K562 (cell line): Measurements from ENCODE around the gene CDK14. TPM values are rescaled to one million over a fixed set of nuclear protein-coding genes. Genes with fewer than 3 reads are reported as not detected.

Experiments used
- ATAC-seq: fragments of 200-7000 bp; cut with Tn5 transposase; 3 replicates; pipeline ENCODE4 v1.9.1; 2020; ENCODE audit warnings: moderate library complexity
- BruUV-seq: library from RNA; stranded (reverse); fragments of 400-500 nt; replicated peaks from 2 replicates; lab custom pipeline; 2021; lab: Mats Ljungman, UMichigan
- CTCF ChIA-PET: fragments of 300-600 bp; formaldehyde crosslinking; extraction: SDS; loops from one replicate; lab custom pipeline; 2021; ENCODE audit warnings: low intra/inter-chr PET ratio; lab: Yijun Ruan, JAX
- POLR2A ChIA-PET: fragments of 300-600, 350-650 bp; sonication (Branson Sonifier 250); formaldehyde crosslinking; extraction: SDS; loops from one replicate; lab custom pipeline; 2021; ENCODE audit warnings: antibody characterized with exemption, inconsistent platforms; lab: Yijun Ruan, JAX
- DNase-seq, 4 experiments: peaks; one replicate each; pipeline versions ENCODE4 v3.0.0 to v3.0.0-alpha.2; 2011 to 2018; ENCODE audit warnings: low spot score in 3 of 4, mixed read lengths in 3 of 4; ENCODE audit errors: extremely low read depth in 1 of 4
- FAIRE-seq: peaks from 2 replicates; lab custom pipeline; 2011; peaks lifted over from hg19 to GRCh38; lab: Jason Lieb, UNC
- H2AFZ ChIP-seq: 2 replicates; pipeline ENCODE4 v1.6.0; 2011; ENCODE audit warnings: low read depth, low read length, control low read depth, inconsistent platforms
- H3K27ac ChIP-seq: fragments of 200-600 bp; 3 replicates; pipeline ENCODE4 v1.8.0; 2011; ENCODE audit warnings: low read depth, mild to moderate bottlenecking, control low read depth, inconsistent platforms, low read length, moderate library complexity, mixed read lengths; ENCODE audit errors: extremely low read depth
- H3K27me3 ChIP-seq, 2 experiments: fragments of 300-600 bp in 1 of 2; 2 replicates in 1 of 2; 3 replicates in 1 of 2; pipeline versions ENCODE4 v1.6.0 to v1.8.0; 2011; ENCODE audit warnings: inconsistent platforms in 2 of 2, low read length in 2 of 2, mild to moderate bottlenecking in 1 of 2, mixed read lengths in 1 of 2, moderate library complexity in 1 of 2; ENCODE audit not compliant: control insufficient read depth in 2 of 2, insufficient read depth in 2 of 2
- H3K36me3 ChIP-seq: fragments of 300-600 bp; 3 replicates; pipeline ENCODE4 v1.8.0; 2011; ENCODE audit warnings: mild to moderate bottlenecking, low read length, inconsistent platforms; ENCODE audit not compliant: control insufficient read depth, insufficient read depth
- H3K4me1 ChIP-seq, 2 experiments: fragments of 200-600 bp in 1 of 2; replicated peaks in 1 of 2; 2 replicates in 1 of 2; 3 replicates in 1 of 2; pipeline versions ENCODE4 v1.5.1 to v1.8.0; 2011; ENCODE audit warnings: inconsistent platforms in 2 of 2, low read length in 2 of 2, mild to moderate bottlenecking in 1 of 2, mixed read lengths in 1 of 2, moderate library complexity in 1 of 2; ENCODE audit not compliant: control insufficient read depth in 2 of 2, insufficient read depth in 2 of 2
- H3K4me2 ChIP-seq: 2 replicates; pipeline ENCODE4 v1.6.1; 2011; ENCODE audit warnings: low read length, control low read depth, inconsistent platforms, mixed read lengths; ENCODE audit not compliant: insufficient read depth
- H3K4me3 ChIP-seq: fragments of 200-600 bp; sonication (generic), shearing (Covaris generic); 2 replicates; pipeline ENCODE4 v1.5.1; 2016; ENCODE audit warnings: control low read depth, inconsistent platforms
- H3K79me2 ChIP-seq: fragments of 200-600 bp; 3 replicates; pipeline ENCODE4 v1.8.0; 2011; ENCODE audit warnings: low read length, inconsistent platforms; ENCODE audit not compliant: control insufficient read depth, insufficient read depth
- H3K9ac ChIP-seq, 2 experiments: 2 replicates each; pipeline versions ENCODE4 v1.6.0 to v1.6.1; 2011; ENCODE audit warnings: low read depth in 2 of 2, low read length in 2 of 2, control low read depth in 1 of 2, inconsistent platforms in 1 of 2, mild to moderate bottlenecking in 1 of 2, mixed read lengths in 1 of 2; ENCODE audit not compliant: insufficient read depth in 1 of 2
- H3K9me1 ChIP-seq: one replicate; pipeline ENCODE4 v1.6.0; 2011; ENCODE audit warnings: inconsistent platforms, mild to moderate bottlenecking, low read length, moderate library complexity; ENCODE audit not compliant: control insufficient read depth, insufficient read depth
- H3K9me3 ChIP-seq: replicated peaks from 2 replicates; pipeline ENCODE4 v1.5.1; 2011; ENCODE audit warnings: low read depth, low read length, inconsistent platforms; ENCODE audit not compliant: control insufficient read depth, insufficient read depth
- H4K20me1 ChIP-seq: replicated peaks from 2 replicates; pipeline ENCODE4 v1.6.1; 2011; ENCODE audit warnings: low read length, inconsistent platforms, mixed read lengths; ENCODE audit not compliant: control insufficient read depth, insufficient read depth
- CBX2 ChIP-seq: fragments of 200-600 bp; sonication (generic); IDR thresholded peaks from one replicate; pipeline ENCODE4 v1.6.1; 2012; ENCODE audit warnings: mild to moderate bottlenecking, low read length, inconsistent platforms; ENCODE audit not compliant: insufficient read depth, poor library complexity, severe bottlenecking
- ERF ChIP-seq: fragments of 450-650 bp; formaldehyde crosslinking; IDR thresholded peaks from 2 replicates; pipeline ENCODE4 v1.4.0; 2020; ENCODE audit warnings: mild to moderate bottlenecking, mixed read lengths
- HNRNPH1 ChIP-seq: fragments of 200-400 bp; formaldehyde crosslinking; optimal IDR thresholded peaks from 2 replicates; pipeline ENCODE3; 2017; ENCODE audit warnings: low read depth, mild to moderate bottlenecking, low read length, moderate library complexity
- KDM4B ChIP-seq, 2 experiments: fragments of 450-650 bp in 1 of 2; sonication (generic) in 1 of 2; IDR thresholded peaks; 2 replicates each; pipeline ENCODE4 v1.6.1; 2016 to 2017; ENCODE audit warnings: borderline replicate concordance in 2 of 2, antibody characterized with exemption in 1 of 2, low read depth in 1 of 2, mild to moderate bottlenecking in 1 of 2
- L3MBTL2 ChIP-seq: fragments of 450-650 bp; IDR thresholded peaks from 2 replicates; pipeline ENCODE4 v1.6.1; 2016; ENCODE audit warnings: mild to moderate bottlenecking, moderate library complexity
- MEF2D ChIP-seq: conservative IDR thresholded peaks from 2 replicates; pipeline ENCODE4 v1.6.1; 2016; ENCODE audit warnings: low read depth, missing genetic modification characterization, missing compliant biosample characterization
- NFYB ChIP-seq: IDR thresholded peaks from 2 replicates; pipeline ENCODE4 v1.6.1; 2011; ENCODE audit warnings: mild to moderate bottlenecking, moderate library complexity; ENCODE audit not compliant: insufficient read length; ENCODE audit errors: extremely low read depth
- NR2C2 ChIP-seq, 2 experiments: fragments of 200-800 bp in 1 of 2; sonication (Bioruptor generic) in 1 of 2; sonication (generic) in 1 of 2; formaldehyde crosslinking in 1 of 2; IDR thresholded peaks; 2 replicates each; pipeline versions ENCODE4 v1.6.1 to v1.8.0; 2016 to 2022; ENCODE audit warnings: mild to moderate bottlenecking in 1 of 2, missing compliant biosample characterization in 1 of 2, missing genetic modification characterization in 1 of 2, missing genetic modification reagents in 1 of 2
- SNRNP70 ChIP-seq: fragments of 200-400 bp; formaldehyde crosslinking; optimal IDR thresholded peaks from 2 replicates; pipeline ENCODE3; 2017; ENCODE audit warnings: low read depth, low read length
- XRCC3 ChIP-seq: fragments of 450-650 bp; IDR thresholded peaks from 2 replicates; pipeline ENCODE4 v1.6.1; 2017; ENCODE audit warnings: mild to moderate bottlenecking, moderate library complexity
- ZFX ChIP-seq: sonication (generic); formaldehyde crosslinking; IDR thresholded peaks from 2 replicates; pipeline ENCODE4 v1.8.0; 2022; ENCODE audit warnings: mild to moderate bottlenecking, missing genetic modification reagents, moderate library complexity
- ZNF354B ChIP-seq: fragments of 250-450 bp; sonication (Bioruptor Pico); IDR thresholded peaks from 2 replicates; pipeline ENCODE4 v1.4.0; 2020
- ZNF41 ChIP-seq: fragments of 250-450 bp; sonication (Bioruptor Pico); conservative IDR thresholded peaks from 2 replicates; pipeline ENCODE4 v1.4.0; 2020; ENCODE audit warnings: mild to moderate bottlenecking
- ZNF431 ChIP-seq: sonication (generic); formaldehyde crosslinking; IDR thresholded peaks from 2 replicates; pipeline ENCODE4 v1.8.0; 2022; ENCODE audit warnings: mild to moderate bottlenecking, missing genetic modification reagents
- in situ Hi-C: fragments of 300-500 bp; cut with MboI; formaldehyde crosslinking; loops from 4 replicates; pipeline ENCODE4 v1.15.0; 2018; ENCODE audit warnings: inconsistent platforms, mixed read lengths
- intact Hi-C: fragments of 100-400 bp; cut with micrococcal nuclease; formaldehyde crosslinking; loops from 2 replicates; pipeline ENCODE4 v1.14.2; 2022
- polyA plus RNA-seq, 8 experiments: library from polyadenylated mRNA; depleted of rRNA in 4 of 8; stranded (reverse) in 5 of 8; unstranded in 3 of 8; fragments of >200 nt; fragmentation: Nextera tagmentation in 2 of 8; fragmentation: Illumina TruSeq in 1 of 8; extraction: Ambion mirVana in 2 of 8; extraction: Trizol in 1 of 8; gene quantifications; 2 replicates each; pipeline versions ENCODE4 v1.2.1 to v1.2.3, GENCODE V29; 2011 to 2014; ENCODE audit warnings: inconsistent platforms in 1 of 8, missing spikeins in 1 of 8
- total RNA-seq, 7 experiments: library from RNA; depleted of rRNA in 6 of 7; stranded (reverse); fragments of >200 nt in 6 of 7; fragmentation: Illumina TruSeq in 2 of 7; extraction: Trizol in 2 of 7; gene quantifications; 2 replicates each; pipeline versions ENCODE4 v1.2.1 to v1.2.3, GENCODE V29; 2011 to 2021; ENCODE audit warnings: low replicate concordance in 1 of 7
- TF ChIP-seq, protein P1 (sequence below): sonication (generic); formaldehyde crosslinking; IDR thresholded peaks from 2 replicates; pipeline ENCODE4 v1.8.0; 2023; ENCODE audit warnings: mild to moderate bottlenecking, missing genetic modification reagents
- TF ChIP-seq, protein P2 (sequence below), 2 experiments: fragments of 450-650 bp in 1 of 2; sonication (generic) in 1 of 2; formaldehyde crosslinking; conservative IDR thresholded peaks; 2 replicates each; pipeline versions ENCODE4 v1.4.0 to v1.8.1; 2020 to 2022; ENCODE audit warnings: mild to moderate bottlenecking in 1 of 2, missing genetic modification reagents in 1 of 2

Gene CDK14
- total and polyA plus RNA-seq, 9 of the 15 experiments (the other 6 are each of a cell fraction or from before 2014, with no cell fraction given), result 0.03 to 0.91 (median 0.16) TPM

DNA sequence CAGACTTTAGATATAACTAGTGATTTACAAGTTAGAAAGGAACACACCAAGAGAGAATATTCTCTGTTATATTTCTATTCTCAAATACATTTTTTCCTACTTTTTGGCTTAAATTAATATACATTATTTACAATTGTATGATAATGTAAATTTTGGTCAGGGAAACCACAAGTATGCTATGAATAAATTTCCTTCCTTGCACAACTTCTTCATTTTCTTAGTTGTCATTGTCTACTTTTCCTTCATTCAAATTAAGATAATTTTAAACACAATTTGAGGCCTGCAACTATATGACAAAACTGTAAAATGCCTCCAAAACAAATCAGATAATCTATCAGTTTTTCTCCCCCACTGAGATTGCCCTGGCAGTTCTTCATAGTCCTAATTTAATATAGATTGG is 131.3 kb downstream of the CDK14 start:
- H2AFZ ChIP-seq, result no peak overlapping the region
- H3K9ac ChIP-seq, result no peak overlapping the region
- ChIA-PET CTCF (no interaction called here), POLR2A (no interaction called here)
- no peaks in the 10 kb centered on the region for H3K4me1 ChIP-seq
- ATAC-seq, result no peak
- no peak for FAIRE-seq
- H3K9me3 ChIP-seq, result no peaks in the 10 kb centered on the region
- H3K27ac ChIP-seq, result no peak overlapping the region
- H3K36me3 ChIP-seq, result no peaks in the 10 kb centered on the region
- no peak for DNase-seq
- no peak overlapping the region for H3K4me2 ChIP-seq
- H4K20me1 ChIP-seq, result no peaks in the 10 kb centered on the region
- no peaks in the 10 kb centered on the region for H3K27me3 ChIP-seq
- TF ChIP-seq L3MBTL2 (no peak), ZNF354B (CRISPR knock-in tag) (no peak), ERF (CRISPR knock-in tag) (no peak), ZFX (CRISPR knock-in tag) (no peak), CBX2 (no peak), KDM4B (IDR thresholded peaks at IDR 0.05; ENCODE audit: borderline replicate concordance in 2 of 2, low read depth in 1 of 2) (no peak), MEF2D (no peak), SNRNP70 (no peak), NFYB (no peak), NR2C2 (CRISPR knock-in tag; IDR thresholded peaks at IDR 0.05) (no peak), NR2C2 (tag; IDR thresholded peaks at IDR 0.05) (no peak), XRCC3 (no peak), HNRNPH1 (no peak), ZNF431 (CRISPR knock-in tag) (no peak), ZNF41 (CRISPR knock-in tag) (no peak)
- TF ChIP-seq, protein P1, sequence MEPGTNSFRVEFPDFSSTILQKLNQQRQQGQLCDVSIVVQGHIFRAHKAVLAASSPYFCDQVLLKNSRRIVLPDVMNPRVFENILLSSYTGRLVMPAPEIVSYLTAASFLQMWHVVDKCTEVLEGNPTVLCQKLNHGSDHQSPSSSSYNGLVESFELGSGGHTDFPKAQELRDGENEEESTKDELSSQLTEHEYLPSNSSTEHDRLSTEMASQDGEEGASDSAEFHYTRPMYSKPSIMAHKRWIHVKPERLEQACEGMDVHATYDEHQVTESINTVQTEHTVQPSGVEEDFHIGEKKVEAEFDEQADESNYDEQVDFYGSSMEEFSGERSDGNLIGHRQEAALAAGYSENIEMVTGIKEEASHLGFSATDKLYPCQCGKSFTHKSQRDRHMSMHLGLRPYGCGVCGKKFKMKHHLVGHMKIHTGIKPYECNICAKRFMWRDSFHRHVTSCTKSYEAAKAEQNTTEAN (CRISPR knock-in tag), result no peak
- TF ChIP-seq, protein P2, sequence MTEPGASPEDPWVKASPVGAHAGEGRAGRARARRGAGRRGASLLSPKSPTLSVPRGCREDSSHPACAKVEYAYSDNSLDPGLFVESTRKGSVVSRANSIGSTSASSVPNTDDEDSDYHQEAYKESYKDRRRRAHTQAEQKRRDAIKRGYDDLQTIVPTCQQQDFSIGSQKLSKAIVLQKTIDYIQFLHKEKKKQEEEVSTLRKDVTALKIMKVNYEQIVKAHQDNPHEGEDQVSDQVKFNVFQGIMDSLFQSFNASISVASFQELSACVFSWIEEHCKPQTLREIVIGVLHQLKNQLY (CRISPR knock-in tag; conservative IDR thresholded peaks at IDR 0.05), result no peak
- TF ChIP-seq, all 486 proteins: peak for 0
- Histone ChIP-seq H3K4me3 (no peak overlapping the region), H3K9me1 (no peaks in the 10 kb centered on the region), H3K79me2 (no peaks in the 10 kb centered on the region)
- BruUV-seq, result no TSS peak
- in situ Hi-C loops (no loop called here), intact Hi-C loops (no loop called here)
